ENCODE measurements around the gene PDE6B. TPM values are rescaled to one million over a fixed set of nuclear protein-coding genes. Genes with fewer than 3 reads are reported as not detected.
A peak's percentile ranks its signal among the peaks of the same experiment; 100 is the strongest.

The PDE6B gene
- total and polyA plus RNA-seq, 2 experiments from 2014 or later: 3.4 to 5.0 TPM

DNA sequence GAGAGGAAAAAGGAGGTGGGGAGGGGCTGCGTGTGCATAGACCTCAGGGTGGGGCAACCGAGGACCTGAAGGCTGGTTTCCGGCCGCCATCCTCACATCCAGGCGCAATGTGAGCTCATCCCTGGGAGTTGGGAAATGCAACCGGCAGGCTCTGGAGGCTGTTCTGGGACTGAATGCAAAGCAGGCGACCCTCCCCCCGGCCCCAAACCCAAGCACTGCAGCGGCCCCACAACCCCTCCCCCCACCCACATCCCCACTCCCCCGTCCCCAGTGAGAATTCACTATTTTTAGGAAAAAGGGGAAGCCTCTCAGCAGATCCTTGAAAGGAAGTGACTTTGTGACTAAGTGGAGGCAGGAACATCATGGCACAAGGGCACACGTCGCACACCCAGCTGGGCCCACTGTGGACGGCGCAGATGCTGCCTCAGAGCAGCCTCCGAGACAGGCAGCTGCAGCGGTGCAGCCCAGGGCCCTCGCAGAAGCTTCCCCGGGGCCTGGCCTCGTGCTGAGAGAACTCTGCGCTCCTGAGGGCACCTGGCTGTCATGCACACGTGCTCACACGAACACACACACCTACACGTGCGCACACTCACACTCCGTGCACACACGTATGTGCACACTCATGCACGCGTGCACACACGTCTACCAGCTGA lies 1.3 kb upstream of the PDE6B start (continued):
- TF ChIP-seq, protein P1, sequence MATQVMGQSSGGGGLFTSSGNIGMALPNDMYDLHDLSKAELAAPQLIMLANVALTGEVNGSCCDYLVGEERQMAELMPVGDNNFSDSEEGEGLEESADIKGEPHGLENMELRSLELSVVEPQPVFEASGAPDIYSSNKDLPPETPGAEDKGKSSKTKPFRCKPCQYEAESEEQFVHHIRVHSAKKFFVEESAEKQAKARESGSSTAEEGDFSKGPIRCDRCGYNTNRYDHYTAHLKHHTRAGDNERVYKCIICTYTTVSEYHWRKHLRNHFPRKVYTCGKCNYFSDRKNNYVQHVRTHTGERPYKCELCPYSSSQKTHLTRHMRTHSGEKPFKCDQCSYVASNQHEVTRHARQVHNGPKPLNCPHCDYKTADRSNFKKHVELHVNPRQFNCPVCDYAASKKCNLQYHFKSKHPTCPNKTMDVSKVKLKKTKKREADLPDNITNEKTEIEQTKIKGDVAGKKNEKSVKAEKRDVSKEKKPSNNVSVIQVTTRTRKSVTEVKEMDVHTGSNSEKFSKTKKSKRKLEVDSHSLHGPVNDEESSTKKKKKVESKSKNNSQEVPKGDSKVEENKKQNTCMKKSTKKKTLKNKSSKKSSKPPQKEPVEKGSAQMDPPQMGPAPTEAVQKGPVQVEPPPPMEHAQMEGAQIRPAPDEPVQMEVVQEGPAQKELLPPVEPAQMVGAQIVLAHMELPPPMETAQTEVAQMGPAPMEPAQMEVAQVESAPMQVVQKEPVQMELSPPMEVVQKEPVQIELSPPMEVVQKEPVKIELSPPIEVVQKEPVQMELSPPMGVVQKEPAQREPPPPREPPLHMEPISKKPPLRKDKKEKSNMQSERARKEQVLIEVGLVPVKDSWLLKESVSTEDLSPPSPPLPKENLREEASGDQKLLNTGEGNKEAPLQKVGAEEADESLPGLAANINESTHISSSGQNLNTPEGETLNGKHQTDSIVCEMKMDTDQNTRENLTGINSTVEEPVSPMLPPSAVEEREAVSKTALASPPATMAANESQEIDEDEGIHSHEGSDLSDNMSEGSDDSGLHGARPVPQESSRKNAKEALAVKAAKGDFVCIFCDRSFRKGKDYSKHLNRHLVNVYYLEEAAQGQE (IDR thresholded peaks at IDR 0.05; ENCODE audit: unreplicated experiment): no peak
- TF ChIP-seq, protein P2, sequence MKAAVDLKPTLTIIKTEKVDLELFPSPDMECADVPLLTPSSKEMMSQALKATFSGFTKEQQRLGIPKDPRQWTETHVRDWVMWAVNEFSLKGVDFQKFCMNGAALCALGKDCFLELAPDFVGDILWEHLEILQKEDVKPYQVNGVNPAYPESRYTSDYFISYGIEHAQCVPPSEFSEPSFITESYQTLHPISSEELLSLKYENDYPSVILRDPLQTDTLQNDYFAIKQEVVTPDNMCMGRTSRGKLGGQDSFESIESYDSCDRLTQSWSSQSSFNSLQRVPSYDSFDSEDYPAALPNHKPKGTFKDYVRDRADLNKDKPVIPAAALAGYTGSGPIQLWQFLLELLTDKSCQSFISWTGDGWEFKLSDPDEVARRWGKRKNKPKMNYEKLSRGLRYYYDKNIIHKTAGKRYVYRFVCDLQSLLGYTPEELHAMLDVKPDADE (IDR thresholded peaks at IDR 0.05): no peak

DNA sequence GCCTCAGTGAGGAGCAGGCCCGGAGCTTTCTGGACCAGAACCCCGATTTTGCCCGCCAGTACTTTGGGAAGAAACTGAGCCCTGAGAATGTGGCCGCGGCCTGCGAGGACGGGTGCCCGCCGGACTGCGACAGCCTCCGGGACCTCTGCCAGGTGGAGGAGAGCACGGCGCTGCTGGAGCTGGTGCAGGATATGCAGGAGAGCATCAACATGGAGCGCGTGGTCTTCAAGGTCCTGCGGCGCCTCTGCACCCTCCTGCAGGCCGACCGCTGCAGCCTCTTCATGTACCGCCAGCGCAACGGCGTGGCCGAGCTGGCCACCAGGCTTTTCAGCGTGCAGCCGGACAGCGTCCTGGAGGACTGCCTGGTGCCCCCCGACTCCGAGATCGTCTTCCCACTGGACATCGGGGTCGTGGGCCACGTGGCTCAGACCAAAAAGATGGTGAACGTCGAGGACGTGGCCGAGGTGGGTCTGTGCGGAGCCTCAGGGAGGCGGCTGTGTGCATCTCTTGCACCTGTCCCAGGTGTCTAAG lies 323 bp downstream of the PDE6B start:
- Histone ChIP-seq H3K27me3 (ENCODE audit: insufficient read depth) (no peaks in the 10 kb centered on the region), H3K79me2 (replicated peaks; ENCODE audit: insufficient read depth) (no peaks in the 10 kb centered on the region), H3K36me3 (ENCODE audit: insufficient read depth) (no peaks in the 10 kb centered on the region), H2AFZ (peak overlapping the region; percentile 76), H3K4me2 (no peak overlapping the region), H3K9me2 (ENCODE audit: insufficient read depth) (no peaks in the 10 kb centered on the region), H3F3A (replicated peaks; ENCODE audit: low read depth) (no peaks in the 10 kb centered on the region), H3K4me3 (no peak overlapping the region), H4K20me1 (replicated peaks; ENCODE audit: insufficient read depth) (no peaks in the 10 kb centered on the region), H3K27ac (ENCODE audit: low read depth) (no peak overlapping the region), H3K4me1 (ENCODE audit: insufficient read depth) (no peaks in the 10 kb centered on the region; the same call in 1 of the 2 replicates)
- ATAC-seq (no peak), DNase-seq (ENCODE audit: low spot score) (no peak)
- H3K27ac Mint-ChIP-seq: peak overlapping the region; percentile 44; the same call in 1 of the 2 replicates
- H3K4me1 Mint-ChIP-seq: peaks cover 10% of the 10 kb centered on the region
- H3K36me3 Mint-ChIP-seq (ENCODE audit: low read depth): no peaks in the 10 kb centered on the region; the same call in 2 of the 3 replicates
- peaks cover under 1% of the 10 kb centered on the region; the same call in 1 of the 3 replicates for H3K9me3 Mint-ChIP-seq
- H3K4me3 Mint-ChIP-seq: no peak overlapping the region
- H3K27me3 Mint-ChIP-seq (ENCODE audit: insufficient read depth, low read depth, poor library complexity): peaks cover 12% of the 10 kb centered on the region
- TF ChIP-seq POLR2AphosphoS5 (IDR thresholded peaks at IDR 0.05; ENCODE audit: low read depth): no peak
- TF ChIP-seq ZNF114 (CRISPR knock-in tag; IDR thresholded peaks at IDR 0.05): no peak
- TF ChIP-seq EZH2phosphoT487 (IDR thresholded peaks at IDR 0.05; ENCODE audit: unreplicated experiment): no peak
- TF ChIP-seq, protein P3, sequence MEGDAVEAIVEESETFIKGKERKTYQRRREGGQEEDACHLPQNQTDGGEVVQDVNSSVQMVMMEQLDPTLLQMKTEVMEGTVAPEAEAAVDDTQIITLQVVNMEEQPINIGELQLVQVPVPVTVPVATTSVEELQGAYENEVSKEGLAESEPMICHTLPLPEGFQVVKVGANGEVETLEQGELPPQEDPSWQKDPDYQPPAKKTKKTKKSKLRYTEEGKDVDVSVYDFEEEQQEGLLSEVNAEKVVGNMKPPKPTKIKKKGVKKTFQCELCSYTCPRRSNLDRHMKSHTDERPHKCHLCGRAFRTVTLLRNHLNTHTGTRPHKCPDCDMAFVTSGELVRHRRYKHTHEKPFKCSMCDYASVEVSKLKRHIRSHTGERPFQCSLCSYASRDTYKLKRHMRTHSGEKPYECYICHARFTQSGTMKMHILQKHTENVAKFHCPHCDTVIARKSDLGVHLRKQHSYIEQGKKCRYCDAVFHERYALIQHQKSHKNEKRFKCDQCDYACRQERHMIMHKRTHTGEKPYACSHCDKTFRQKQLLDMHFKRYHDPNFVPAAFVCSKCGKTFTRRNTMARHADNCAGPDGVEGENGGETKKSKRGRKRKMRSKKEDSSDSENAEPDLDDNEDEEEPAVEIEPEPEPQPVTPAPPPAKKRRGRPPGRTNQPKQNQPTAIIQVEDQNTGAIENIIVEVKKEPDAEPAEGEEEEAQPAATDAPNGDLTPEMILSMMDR (conservative IDR thresholded peaks at IDR 0.05; ENCODE audit: low read depth in 2 of 2): no peak
- TF ChIP-seq EZH2 (IDR thresholded peaks at IDR 0.05; ENCODE audit: low read depth, unreplicated experiment): no peak
- TF ChIP-seq, protein P4, sequence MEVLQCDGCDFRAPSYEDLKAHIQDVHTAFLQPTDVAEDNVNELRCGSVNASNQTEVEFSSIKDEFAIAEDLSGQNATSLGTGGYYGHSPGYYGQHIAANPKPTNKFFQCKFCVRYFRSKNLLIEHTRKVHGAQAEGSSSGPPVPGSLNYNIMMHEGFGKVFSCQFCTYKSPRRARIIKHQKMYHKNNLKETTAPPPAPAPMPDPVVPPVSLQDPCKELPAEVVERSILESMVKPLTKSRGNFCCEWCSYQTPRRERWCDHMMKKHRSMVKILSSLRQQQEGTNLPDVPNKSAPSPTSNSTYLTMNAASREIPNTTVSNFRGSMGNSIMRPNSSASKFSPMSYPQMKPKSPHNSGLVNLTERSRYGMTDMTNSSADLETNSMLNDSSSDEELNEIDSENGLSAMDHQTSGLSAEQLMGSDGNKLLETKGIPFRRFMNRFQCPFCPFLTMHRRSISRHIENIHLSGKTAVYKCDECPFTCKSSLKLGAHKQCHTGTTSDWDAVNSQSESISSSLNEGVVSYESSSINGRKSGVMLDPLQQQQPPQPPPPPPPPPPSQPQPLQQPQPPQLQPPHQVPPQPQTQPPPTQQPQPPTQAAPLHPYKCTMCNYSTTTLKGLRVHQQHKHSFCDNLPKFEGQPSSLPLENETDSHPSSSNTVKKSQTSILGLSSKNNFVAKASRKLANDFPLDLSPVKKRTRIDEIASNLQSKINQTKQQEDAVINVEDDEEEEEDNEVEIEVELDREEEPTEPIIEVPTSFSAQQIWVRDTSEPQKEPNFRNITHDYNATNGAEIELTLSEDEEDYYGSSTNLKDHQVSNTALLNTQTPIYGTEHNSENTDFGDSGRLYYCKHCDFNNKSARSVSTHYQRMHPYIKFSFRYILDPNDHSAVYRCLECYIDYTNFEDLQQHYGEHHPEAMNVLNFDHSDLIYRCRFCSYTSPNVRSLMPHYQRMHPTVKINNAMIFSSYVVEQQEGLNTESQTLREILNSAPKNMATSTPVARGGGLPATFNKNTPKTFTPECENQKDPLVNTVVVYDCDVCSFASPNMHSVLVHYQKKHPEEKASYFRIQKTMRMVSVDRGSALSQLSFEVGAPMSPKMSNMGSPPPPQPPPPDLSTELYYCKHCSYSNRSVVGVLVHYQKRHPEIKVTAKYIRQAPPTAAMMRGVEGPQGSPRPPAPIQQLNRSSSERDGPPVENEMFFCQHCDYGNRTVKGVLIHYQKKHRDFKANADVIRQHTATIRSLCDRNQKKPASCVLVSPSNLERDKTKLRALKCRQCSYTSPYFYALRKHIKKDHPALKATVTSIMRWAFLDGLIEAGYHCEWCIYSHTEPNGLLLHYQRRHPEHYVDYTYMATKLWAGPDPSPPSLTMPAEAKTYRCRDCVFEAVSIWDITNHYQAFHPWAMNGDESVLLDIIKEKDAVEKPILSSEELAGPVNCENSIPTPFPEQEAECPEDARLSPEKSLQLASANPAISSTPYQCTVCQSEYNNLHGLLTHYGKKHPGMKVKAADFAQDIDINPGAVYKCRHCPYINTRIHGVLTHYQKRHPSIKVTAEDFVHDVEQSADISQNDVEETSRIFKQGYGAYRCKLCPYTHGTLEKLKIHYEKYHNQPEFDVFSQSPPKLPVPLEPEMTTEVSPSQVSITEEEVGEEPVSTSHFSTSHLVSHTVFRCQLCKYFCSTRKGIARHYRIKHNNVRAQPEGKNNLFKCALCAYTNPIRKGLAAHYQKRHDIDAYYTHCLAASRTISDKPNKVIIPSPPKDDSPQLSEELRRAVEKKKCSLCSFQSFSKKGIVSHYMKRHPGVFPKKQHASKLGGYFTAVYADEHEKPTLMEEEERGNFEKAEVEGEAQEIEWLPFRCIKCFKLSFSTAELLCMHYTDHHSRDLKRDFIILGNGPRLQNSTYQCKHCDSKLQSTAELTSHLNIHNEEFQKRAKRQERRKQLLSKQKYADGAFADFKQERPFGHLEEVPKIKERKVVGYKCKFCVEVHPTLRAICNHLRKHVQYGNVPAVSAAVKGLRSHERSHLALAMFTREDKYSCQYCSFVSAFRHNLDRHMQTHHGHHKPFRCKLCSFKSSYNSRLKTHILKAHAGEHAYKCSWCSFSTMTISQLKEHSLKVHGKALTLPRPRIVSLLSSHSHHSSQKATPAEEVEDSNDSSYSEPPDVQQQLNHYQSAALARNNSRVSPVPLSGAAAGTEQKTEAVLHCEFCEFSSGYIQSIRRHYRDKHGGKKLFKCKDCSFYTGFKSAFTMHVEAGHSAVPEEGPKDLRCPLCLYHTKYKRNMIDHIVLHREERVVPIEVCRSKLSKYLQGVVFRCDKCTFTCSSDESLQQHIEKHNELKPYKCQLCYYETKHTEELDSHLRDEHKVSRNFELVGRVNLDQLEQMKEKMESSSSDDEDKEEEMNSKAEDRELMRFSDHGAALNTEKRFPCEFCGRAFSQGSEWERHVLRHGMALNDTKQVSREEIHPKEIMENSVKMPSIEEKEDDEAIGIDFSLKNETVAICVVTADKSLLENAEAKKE (CRISPR knock-in tag; IDR thresholded peaks at IDR 0.05): no peak
- no peak for TF ChIP-seq STAT1 (IDR thresholded peaks at IDR 0.05; ENCODE audit: unreplicated experiment)
- TF ChIP-seq, protein P2 (IDR thresholded peaks at IDR 0.05): no peak

Measured in GM23338 (cell line).